Measurements from ENCODE around the gene FBXL7.

Gene FBXL7

GRCh38 chr5:15798006-15798405 lies 298.0 kb downstream of the FBXL7 start:
- no peak for ATAC-seq
- no peak for DNase-seq
- Mint-ChIP-seq H3K27me3 (no peaks in the 10 kb centered on the region), H3K9me3 (peaks cover 0 to 8% of the 10 kb centered on the region in 2 donors), H3K4me1 (no peaks in the 10 kb centered on the region), H3K27ac (no peak overlapping the region), H3K4me3 (no peak overlapping the region)

DNA sequence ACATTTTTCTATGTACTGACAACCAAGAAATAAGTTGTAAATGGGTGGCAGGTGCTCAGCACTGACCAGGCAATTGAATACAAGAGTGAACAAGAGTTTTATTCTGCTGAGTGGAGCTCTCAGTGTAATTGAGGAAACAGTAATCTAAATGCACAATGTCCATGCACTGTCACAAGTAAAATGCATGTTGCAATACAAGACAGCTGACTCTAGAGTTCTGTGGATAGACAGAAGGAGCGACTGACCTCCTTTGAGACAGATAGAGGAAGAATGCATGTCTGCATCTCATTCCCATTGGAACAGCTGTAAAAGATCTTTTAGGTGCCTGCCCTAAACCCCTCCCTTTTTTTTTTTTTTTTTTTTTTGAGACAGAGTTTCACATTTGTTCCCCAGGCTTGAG lies 299.0 kb downstream of the FBXL7 start:
- Mint-ChIP-seq H3K27me3 (no peaks in the 10 kb centered on the region), H3K4me3 (no peak overlapping the region), H3K9me3 (peaks cover 6 to 10% of the 10 kb centered on the region in 2 donors), H3K27ac (no peak overlapping the region), H3K4me1 (no peaks in the 10 kb centered on the region)
- ATAC-seq (no peak), DNase-seq (no peak)

DNA sequence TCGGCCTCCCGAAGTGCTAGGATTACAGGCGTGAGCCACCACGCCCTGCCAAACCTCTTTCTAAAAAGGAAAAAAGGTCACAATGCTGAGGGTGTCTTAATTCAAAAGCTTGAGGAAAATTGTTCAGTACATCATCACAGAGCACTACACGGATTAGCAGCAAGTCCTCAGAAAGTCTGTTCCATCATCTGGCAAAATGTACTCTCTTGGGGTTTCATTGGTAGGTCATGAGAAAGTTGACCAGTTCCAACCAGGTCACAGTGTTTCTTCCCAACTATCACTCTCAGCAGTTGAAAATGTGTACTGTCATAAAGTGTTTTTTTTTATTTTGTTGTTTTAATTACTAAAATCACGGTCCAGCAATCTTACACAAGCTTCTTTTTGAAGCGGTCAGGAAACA lies 299.6 kb downstream of the FBXL7 start:
- ATAC-seq (no peak), DNase-seq (no peak)
- Mint-ChIP-seq H3K27ac (no peak overlapping the region), H3K9me3 (peaks cover 6 to 10% of the 10 kb centered on the region in 2 donors), H3K4me1 (no peaks in the 10 kb centered on the region), H3K27me3 (no peaks in the 10 kb centered on the region), H3K4me3 (no peak overlapping the region)

DNA sequence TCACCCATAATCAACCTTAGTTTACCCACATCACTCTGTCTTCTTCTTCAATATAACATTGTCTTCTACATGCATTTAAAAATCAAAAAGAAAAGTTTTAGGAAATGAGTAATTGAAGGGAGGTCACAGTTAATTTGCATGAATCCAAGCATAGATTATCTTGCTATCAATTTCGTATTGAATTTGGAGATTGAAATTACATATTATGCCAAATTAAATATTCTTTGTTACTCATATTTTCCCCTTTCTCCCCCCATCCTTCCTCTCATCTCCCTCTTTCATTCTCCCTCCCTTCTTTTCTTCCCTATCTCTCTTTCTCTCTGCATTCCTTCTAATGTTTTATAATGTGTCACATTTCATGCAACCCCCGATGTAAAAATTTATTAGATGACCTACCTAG lies 303.3 kb downstream of the FBXL7 start:
- Mint-ChIP-seq H3K27ac (no peak overlapping the region), H3K27me3 (no peaks in the 10 kb centered on the region), H3K4me3 (no peak overlapping the region), H3K9me3 (peaks cover 10 to 16% of the 10 kb centered on the region in 2 donors), H3K4me1 (no peaks in the 10 kb centered on the region)
- no peak for DNase-seq
- no peak for ATAC-seq

GRCh38 chr5:15806613-15807012 lies 306.6 kb downstream of the FBXL7 start:
- DNase-seq (no peak), ATAC-seq (no peak)
- H3K27ac Mint-ChIP-seq = no peak overlapping the region
- H3K4me3 Mint-ChIP-seq = no peak overlapping the region
- H3K4me1 Mint-ChIP-seq = no peaks in the 10 kb centered on the region
- no peaks in the 10 kb centered on the region for H3K27me3 Mint-ChIP-seq
- peaks cover 10 to 23% of the 10 kb centered on the region in 2 donors for H3K9me3 Mint-ChIP-seq

- Mint-ChIP-seq H3K9me3 (peaks cover 10 to 23% of the 10 kb centered on the region in 2 donors), H3K4me1 (no peaks in the 10 kb centered on the region), H3K27me3 (no peaks in the 10 kb centered on the region), H3K27ac (no peak overlapping the region), H3K4me3 (no peak overlapping the region)
- DNase-seq = no peak
- ATAC-seq = no peak
Observed at GRCh38 chr5:15807248-15807647, 307.3 kb downstream of the FBXL7 start.

GRCh38 chr5:15807871-15808270 lies 307.9 kb downstream of the FBXL7 start:
- Mint-ChIP-seq H3K27ac (no peak overlapping the region), H3K27me3 (no peaks in the 10 kb centered on the region), H3K4me3 (no peak overlapping the region), H3K4me1 (no peaks in the 10 kb centered on the region), H3K9me3 (peaks cover 10 to 16% of the 10 kb centered on the region in 2 donors)
- no peak for ATAC-seq
- DNase-seq = no peak

DNA sequence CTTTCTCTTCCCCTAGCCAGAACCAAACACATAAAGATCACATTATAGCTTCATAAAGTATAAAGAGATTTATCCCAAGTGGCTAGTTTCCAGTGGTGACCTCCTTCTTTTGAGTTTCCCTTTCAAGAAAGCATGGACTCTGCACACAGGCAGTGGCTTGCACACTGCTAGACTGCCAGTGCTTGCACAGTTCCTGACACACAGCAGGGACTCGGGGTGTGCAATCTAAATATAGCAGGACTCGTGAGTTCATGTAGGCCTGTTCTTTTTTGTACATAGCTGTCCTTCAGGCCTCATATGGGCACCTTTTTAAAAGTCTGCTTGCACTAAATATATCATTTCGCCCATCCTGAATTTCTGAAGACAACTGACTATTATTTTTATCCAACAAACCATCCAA lies 308.6 kb downstream of the FBXL7 start:
- H3K27me3 Mint-ChIP-seq = no peaks in the 10 kb centered on the region
- no peaks in the 10 kb centered on the region for H3K4me1 Mint-ChIP-seq
- peaks cover 6 to 13% of the 10 kb centered on the region in 2 donors for H3K9me3 Mint-ChIP-seq
- ATAC-seq (no peak), DNase-seq (no peak)
- H3K27ac Mint-ChIP-seq = no peak overlapping the region
- H3K4me3 Mint-ChIP-seq = no peak overlapping the region

- H3K27me3 Mint-ChIP-seq = no peaks in the 10 kb centered on the region
- no peak overlapping the region for H3K27ac Mint-ChIP-seq
- peaks cover 15 to 22% of the 10 kb centered on the region in 2 donors for H3K9me3 Mint-ChIP-seq
- DNase-seq (no peak), ATAC-seq (no peak)
- H3K4me3 Mint-ChIP-seq = no peak overlapping the region
- no peaks in the 10 kb centered on the region for H3K4me1 Mint-ChIP-seq
Observed at GRCh38 chr5:15819617-15820016, 319.6 kb downstream of the FBXL7 start.

DNA sequence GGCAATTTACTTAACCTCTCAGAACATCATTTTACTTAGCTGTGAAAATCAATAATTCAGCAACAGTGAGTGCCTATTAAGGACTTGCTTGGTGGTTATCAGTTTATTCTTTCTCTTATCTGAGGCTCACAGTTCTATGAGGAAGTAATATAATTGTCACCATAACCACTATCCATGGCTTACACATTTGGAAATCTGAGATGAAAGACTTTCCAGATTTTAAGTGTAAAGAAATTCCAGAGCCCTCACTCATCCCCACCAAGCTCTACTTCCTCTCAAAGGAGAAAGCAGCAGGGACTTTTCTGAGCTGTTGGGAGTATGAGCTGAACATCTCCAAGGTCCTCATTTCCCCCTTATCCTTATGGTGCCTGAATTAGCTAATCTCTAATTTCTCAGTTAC lies 321.5 kb downstream of the FBXL7 start:
- no peak for DNase-seq
- peaks cover 15 to 22% of the 10 kb centered on the region in 2 donors for H3K9me3 Mint-ChIP-seq

GRCh38 chr5:15823398-15823797 lies 323.4 kb downstream of the FBXL7 start:
- Mint-ChIP-seq H3K4me1 (no peaks in the 10 kb centered on the region), H3K9me3 (peaks cover 10 to 15% of the 10 kb centered on the region in 2 donors), H3K27me3 (no peaks in the 10 kb centered on the region), H3K4me3 (no peak overlapping the region), H3K27ac (no peak overlapping the region)
- DNase-seq (no peak), ATAC-seq (no peak)

More for the DNA sequence above, 321.5 kb downstream of the FBXL7 start:
- Mint-ChIP-seq H3K27ac (no peak overlapping the region), H3K4me1 (no peaks in the 10 kb centered on the region), H3K4me3 (no peak overlapping the region), H3K27me3 (no peaks in the 10 kb centered on the region)
- no peak for ATAC-seq

GRCh38 chr5:15827741-15828140 lies 327.8 kb downstream of the FBXL7 start:
- Mint-ChIP-seq H3K27me3 (no peaks in the 10 kb centered on the region), H3K4me1 (no peaks in the 10 kb centered on the region), H3K27ac (no peak overlapping the region), H3K4me3 (no peak overlapping the region), H3K9me3 (peaks cover 0 to 7% of the 10 kb centered on the region in 2 donors)
- ATAC-seq (no peak), DNase-seq (no peak)

- ATAC-seq = no peak
Observed at GRCh38 chr5:15831408-15831807, 331.4 kb downstream of the FBXL7 start.

GRCh38 chr5:15833365-15833764 lies 333.4 kb downstream of the FBXL7 start:
- no peaks in the 10 kb centered on the region for H3K4me1 Mint-ChIP-seq
- ATAC-seq = no peak
- no peak overlapping the region for H3K27ac Mint-ChIP-seq

More at GRCh38 chr5:15831408-15831807, 331.4 kb downstream of the FBXL7 start:
- no peaks in the 10 kb centered on the region for H3K27me3 Mint-ChIP-seq
- H3K4me1 Mint-ChIP-seq = no peaks in the 10 kb centered on the region
- H3K9me3 Mint-ChIP-seq = peaks cover 5 to 7% of the 10 kb centered on the region in 2 donors
- DNase-seq = no peak
- no peak overlapping the region for H3K27ac Mint-ChIP-seq
- H3K4me3 Mint-ChIP-seq = no peak overlapping the region

DNA sequence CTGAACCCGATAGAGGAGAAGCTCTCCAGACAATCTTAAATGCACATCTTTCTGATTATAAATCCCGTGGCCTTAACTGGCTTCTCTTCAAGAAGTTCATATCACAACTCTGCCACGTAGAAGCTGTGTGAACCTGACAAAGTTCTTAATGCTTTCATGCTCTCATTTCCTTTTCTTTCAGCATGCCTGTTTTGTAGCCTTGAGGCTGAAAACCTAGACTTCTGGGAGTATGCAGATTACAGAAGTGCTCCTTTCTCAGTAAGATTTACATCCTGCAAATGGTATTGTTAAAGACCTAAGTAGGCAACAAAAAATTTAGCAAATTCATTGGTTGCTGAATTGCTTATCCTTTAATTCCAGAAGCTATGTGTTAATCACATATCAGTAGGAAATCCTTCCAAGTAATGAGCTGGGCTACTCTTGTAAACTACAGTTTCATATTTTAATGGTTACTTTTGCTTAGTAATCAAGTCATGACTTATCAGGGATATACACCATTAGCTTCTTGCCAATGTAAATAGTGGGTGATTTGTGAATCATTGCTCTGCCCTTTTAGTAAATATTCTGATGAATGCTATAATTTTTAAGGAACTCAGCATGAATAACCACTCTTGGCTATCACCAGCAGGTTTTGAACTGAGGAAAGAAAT lies 334.7 kb downstream of the FBXL7 start:
- H3K27me3 Mint-ChIP-seq = no peaks in the 10 kb centered on the region
- ATAC-seq (no peak), DNase-seq (no peak)
- no peak overlapping the region for H3K4me3 Mint-ChIP-seq
- H3K4me1 Mint-ChIP-seq = no peaks in the 10 kb centered on the region
- peaks cover 0 to 7% of the 10 kb centered on the region in 2 donors for H3K9me3 Mint-ChIP-seq
- no peak overlapping the region for H3K27ac Mint-ChIP-seq

More at GRCh38 chr5:15833365-15833764, 333.4 kb downstream of the FBXL7 start:
- DNase-seq = no peak
- Mint-ChIP-seq H3K4me3 (no peak overlapping the region), H3K27me3 (no peaks in the 10 kb centered on the region), H3K9me3 (peaks cover 0 to 7% of the 10 kb centered on the region in 2 donors)

DNA sequence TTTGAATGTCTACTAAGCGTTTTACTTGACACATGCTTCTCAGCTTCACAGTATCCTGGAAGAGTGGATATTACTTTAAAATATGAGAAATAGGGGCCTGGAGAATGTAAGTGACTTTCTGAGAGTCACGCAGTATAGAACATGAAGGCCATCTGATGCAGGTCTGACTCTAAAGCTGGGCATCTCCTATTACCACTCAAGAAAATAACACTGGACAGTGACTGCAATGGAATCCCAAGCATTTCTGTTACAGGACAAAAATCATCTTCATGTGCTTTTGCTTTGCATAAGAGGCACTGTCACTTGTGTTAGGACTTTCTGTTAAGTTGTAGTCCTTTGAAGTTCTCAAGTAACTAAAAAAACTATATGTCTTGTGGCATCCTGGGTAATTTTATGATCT lies 335.5 kb downstream of the FBXL7 start:
- Mint-ChIP-seq H3K27me3 (no peaks in the 10 kb centered on the region), H3K9me3 (peaks cover 0 to 7% of the 10 kb centered on the region in 2 donors), H3K4me3 (no peak overlapping the region)

More for the DNA sequence above, 335.5 kb downstream of the FBXL7 start:
- no peak overlapping the region for H3K27ac Mint-ChIP-seq
- H3K4me1 Mint-ChIP-seq = no peaks in the 10 kb centered on the region
- ATAC-seq (no peak), DNase-seq (no peak)

Data from stimulated activated naive CD8-positive, alpha-beta T cell treated with anti-CD3 and anti-CD28 coated beads, Interleukin-15, amount 100 ng/mL, for 72 hours (primary cell).